Memory B cell (primary cell): ENCODE measurements around the gene ALDH3B2.
A peak's percentile ranks its signal among the peaks of the same experiment; 100 is the strongest.

ENCODE experiments used
- ATAC-seq: fragments of 150-1000 bp; cut with Tn5 transposase; 2 replicates; pipeline ENCODE4 v1.10.0; 2021; ENCODE audit warnings: low read depth, mild to moderate bottlenecking, moderate library complexity
- DNase-seq, 2 donors: peaks; one replicate each; pipeline ENCODE4 v3.0.0; 2022; ENCODE audit warnings: low spot score in 2 of 2
- H3K27ac Mint-ChIP-seq: one replicate; pipeline ENCODE4 v1.8.0; 2022; ENCODE audit warnings: mild to moderate bottlenecking, moderate library complexity, mixed read lengths
- H3K27me3 Mint-ChIP-seq: one replicate; pipeline ENCODE4 v1.8.0; 2022; ENCODE audit warnings: mixed read lengths
- H3K36me3 Mint-ChIP-seq: one replicate; pipeline ENCODE4 v1.8.0; 2022; ENCODE audit warnings: mild to moderate bottlenecking, mixed read lengths
- H3K4me1 Mint-ChIP-seq: one replicate; pipeline ENCODE4 v1.8.0; 2022; ENCODE audit warnings: mixed read lengths
- H3K4me3 Mint-ChIP-seq: one replicate; pipeline ENCODE4 v1.8.0; 2022; ENCODE audit warnings: mild to moderate bottlenecking, moderate library complexity, mixed read lengths
- H3K9me3 Mint-ChIP-seq: one replicate; pipeline ENCODE4 v1.8.0; 2022; ENCODE audit warnings: mixed read lengths

Gene ALDH3B2

DNA sequence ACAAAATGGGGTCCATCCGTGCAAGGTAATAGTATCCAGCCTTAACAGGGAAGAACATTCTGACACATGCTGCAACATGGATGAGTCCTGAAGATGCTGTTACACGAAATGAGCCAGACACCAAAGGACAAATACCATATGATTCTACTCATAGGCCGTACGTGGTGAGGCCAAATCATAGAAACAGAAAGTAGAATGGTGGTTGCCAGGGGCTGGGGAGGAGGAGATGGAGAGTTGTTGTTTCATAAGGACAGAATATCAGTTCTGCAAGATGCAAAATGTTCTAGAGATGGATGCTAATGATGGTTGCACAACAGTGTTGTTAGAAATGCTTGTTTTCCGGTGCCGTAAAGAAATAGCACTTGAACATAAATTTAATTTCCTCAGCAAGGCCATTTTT is 37.5 kb downstream of the ALDH3B2 start:
- H3K4me1 Mint-ChIP-seq, result peaks cover 9% of the 10 kb centered on the region
- no peak overlapping the region for H3K27ac Mint-ChIP-seq
- no peak for DNase-seq
- ATAC-seq, result no peak
- no peaks in the 10 kb centered on the region for H3K9me3 Mint-ChIP-seq
- no peak overlapping the region for H3K4me3 Mint-ChIP-seq
- no peaks in the 10 kb centered on the region for H3K27me3 Mint-ChIP-seq
- H3K36me3 Mint-ChIP-seq, result no peaks in the 10 kb centered on the region

DNA sequence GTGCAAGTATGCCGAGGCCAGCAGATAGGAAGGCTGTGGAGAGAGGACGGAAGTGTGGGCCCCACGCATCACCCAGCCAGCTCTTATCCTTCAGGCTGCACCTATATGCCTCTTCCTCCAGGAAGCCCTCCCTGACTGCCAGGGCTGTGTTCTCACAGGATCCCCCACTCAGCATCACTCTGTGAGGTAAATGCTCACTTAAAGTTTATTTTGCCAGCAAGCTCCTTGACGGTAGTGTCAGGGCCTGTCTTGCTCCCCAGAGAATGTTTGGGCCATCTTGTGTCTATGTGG is 39.2 kb downstream of the ALDH3B2 start:
- DNase-seq (no peak), ATAC-seq (no peak)
- Mint-ChIP-seq H3K36me3 (no peaks in the 10 kb centered on the region), H3K4me1 (peaks cover 15% of the 10 kb centered on the region), H3K9me3 (no peaks in the 10 kb centered on the region), H3K27ac (no peak overlapping the region), H3K27me3 (no peaks in the 10 kb centered on the region), H3K4me3 (no peak overlapping the region)

GRCh38 chr11:67634366-67635230 is 39.8 kb downstream of the ALDH3B2 start:
- DNase-seq, result no peak
- Mint-ChIP-seq H3K27ac (no peak overlapping the region), H3K36me3 (no peaks in the 10 kb centered on the region), H3K4me3 (no peak overlapping the region), H3K27me3 (no peaks in the 10 kb centered on the region), H3K9me3 (no peaks in the 10 kb centered on the region), H3K4me1 (peaks cover 13% of the 10 kb centered on the region)
- no peak for ATAC-seq

DNA sequence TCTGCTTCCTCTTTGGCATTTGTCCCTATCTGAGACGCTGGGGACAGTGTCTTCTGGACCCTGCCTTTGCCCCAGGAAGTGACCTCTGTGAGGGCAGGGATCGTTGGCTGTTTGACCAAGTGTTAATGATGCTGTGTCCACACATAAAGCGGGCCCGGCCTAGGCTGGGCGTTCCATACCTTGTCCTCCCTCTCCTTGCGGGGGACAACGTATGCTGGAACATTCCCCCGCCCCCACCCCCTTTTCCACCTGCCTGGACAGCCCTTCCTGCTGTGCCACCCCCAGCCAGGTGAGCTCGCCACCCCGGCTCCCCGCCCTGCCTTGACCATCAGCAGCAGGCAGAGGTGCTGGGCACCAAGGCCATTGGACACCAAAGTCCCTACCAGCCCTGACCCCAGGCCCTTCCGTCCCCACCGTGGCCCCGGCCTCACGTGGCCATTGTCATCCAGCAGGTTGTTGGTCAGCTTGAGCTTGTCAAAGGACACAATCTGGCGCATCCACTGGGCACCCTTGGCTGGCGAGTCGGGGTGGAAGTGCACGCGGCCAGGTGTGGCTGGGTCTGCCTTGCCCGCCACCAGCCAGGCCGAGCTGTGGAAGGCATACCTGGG is 40.6 kb downstream of the ALDH3B2 start:
- Mint-ChIP-seq H3K4me1 (peaks cover 16% of the 10 kb centered on the region), H3K4me3 (no peak overlapping the region), H3K27ac (no peak overlapping the region), H3K27me3 (no peaks in the 10 kb centered on the region), H3K9me3 (no peaks in the 10 kb centered on the region), H3K36me3 (no peaks in the 10 kb centered on the region)
- ATAC-seq, result no peak
- DNase-seq, result no peak

GRCh38 chr11:67632982-67633755 is 41.3 kb downstream of the ALDH3B2 start:
- DNase-seq, result no peak
- H3K9me3 Mint-ChIP-seq, result no peaks in the 10 kb centered on the region
- no peak overlapping the region for H3K4me3 Mint-ChIP-seq
- peaks cover 18% of the 10 kb centered on the region for H3K4me1 Mint-ChIP-seq
- H3K27me3 Mint-ChIP-seq, result no peaks in the 10 kb centered on the region
- no peak for ATAC-seq
- no peak overlapping the region for H3K27ac Mint-ChIP-seq
- no peaks in the 10 kb centered on the region for H3K36me3 Mint-ChIP-seq

DNA sequence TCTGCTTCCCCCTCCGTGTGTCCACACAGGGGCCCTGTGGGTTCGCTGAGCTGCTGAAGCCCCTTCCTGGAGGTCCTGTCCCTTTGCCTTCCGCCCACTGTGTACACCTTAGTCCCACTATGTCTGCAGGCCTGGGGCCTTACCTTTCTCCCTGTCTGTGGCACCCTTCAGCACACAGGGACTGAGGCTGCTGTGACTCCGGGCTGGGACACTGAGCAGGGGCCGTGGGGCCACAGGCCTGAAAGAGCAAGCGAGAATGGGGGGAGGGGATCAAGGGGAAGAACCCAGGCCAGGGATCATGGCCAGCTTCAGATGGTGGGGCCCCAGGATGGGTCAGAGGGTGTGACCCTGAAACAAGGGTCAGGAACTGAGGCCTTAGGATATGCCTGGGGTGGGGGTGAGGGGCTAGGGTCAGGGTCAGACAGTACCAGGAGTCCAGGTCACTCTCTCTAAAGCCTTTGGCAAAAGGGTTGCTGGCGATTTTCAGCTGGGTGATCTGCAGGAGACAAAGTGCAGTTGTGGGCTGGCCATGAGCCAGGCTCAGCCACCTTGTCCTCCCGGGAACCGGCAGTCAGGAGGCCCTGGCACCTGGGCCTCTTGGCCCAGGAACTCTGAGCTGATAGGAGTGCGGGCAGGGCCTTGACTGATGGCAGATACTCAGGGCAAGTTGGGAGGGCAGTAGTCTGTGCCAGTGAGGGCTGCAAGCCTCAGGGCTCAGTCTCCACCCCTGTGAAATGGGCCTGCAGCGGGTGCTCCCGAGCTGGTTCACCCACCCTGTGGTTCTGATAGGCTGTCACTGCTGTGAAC is 42.0 kb downstream of the ALDH3B2 start:
- Mint-ChIP-seq H3K9me3 (no peaks in the 10 kb centered on the region), H3K4me1 (peaks cover 17% of the 10 kb centered on the region), H3K4me3 (peak overlapping the region; percentile 6), H3K27me3 (no peaks in the 10 kb centered on the region), H3K27ac (no peak overlapping the region), H3K36me3 (no peaks in the 10 kb centered on the region)
- DNase-seq (no peak), ATAC-seq (no peak)

DNA sequence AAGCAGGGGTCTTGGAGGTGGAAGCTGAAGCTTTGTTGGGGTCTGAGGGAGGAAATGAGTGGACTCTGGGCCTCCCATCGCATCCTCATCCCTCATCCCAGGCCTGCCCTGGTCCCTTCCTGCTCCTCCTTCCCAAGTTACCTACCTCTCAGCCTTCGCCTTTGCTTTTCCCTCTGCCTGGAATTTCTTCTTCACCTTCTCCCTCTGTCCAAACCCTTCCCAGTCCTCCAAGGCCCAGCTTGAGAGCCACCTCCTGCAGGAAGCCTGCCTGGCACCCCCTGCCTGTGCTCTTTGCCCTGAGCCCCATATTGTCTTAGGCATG is 42.6 kb downstream of the ALDH3B2 start:
- H3K27me3 Mint-ChIP-seq, result no peaks in the 10 kb centered on the region

DNA sequence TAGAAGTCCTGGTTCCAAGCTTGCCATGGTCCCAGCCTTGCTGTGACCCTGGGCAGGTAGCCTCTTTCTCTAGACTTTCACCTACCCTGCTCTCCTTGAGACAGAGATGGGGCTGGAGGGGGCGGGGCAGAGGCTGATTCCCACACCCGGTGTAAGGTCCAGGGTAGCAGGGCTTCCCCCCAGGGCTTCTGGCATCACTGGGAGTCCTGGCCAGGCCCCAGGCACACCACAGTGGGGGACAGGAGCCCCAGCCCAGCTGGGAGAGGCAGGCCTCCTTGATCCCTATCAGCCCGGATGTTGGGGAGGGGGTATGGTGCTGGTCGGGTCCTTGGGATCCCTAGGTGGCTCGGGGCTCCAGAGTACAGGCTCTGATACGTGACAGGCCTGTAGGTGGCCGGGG is 43.0 kb downstream of the ALDH3B2 start:
- Mint-ChIP-seq H3K27ac (no peak overlapping the region), H3K4me3 (no peak overlapping the region), H3K36me3 (no peaks in the 10 kb centered on the region), H3K9me3 (no peaks in the 10 kb centered on the region), H3K27me3 (no peaks in the 10 kb centered on the region), H3K4me1 (peaks cover 11% of the 10 kb centered on the region)
- no peak for DNase-seq
- ATAC-seq, result no peak

More for the DNA sequence above, 42.6 kb downstream of the ALDH3B2 start:
- Mint-ChIP-seq H3K4me1 (peaks cover 11% of the 10 kb centered on the region), H3K9me3 (no peaks in the 10 kb centered on the region), H3K27ac (no peak overlapping the region), H3K36me3 (no peaks in the 10 kb centered on the region), H3K4me3 (peak overlapping the region; percentile 6)
- ATAC-seq (no peak), DNase-seq (no peak)

DNA sequence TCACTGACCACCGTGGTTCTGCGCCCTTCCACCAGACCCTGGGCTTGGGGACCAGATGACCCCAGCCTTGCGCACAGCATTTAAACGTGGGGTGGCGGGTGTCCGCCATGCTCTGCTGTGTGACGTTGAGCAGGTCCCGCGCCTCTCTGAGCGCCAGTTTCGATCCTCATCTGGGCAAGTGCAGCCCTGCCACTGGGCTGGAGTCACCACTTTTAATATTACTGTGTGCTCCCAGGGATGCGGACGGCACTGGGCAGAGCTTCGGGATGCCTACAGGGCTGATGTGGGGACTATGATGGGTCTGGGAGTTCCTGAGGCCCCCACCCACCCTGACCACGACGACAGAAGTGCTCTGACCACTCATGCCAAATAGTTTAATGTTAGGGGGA is 43.5 kb downstream of the ALDH3B2 start:
- no peaks in the 10 kb centered on the region for H3K27me3 Mint-ChIP-seq
- no peak for DNase-seq
- H3K4me1 Mint-ChIP-seq, result peaks cover 11% of the 10 kb centered on the region
- no peaks in the 10 kb centered on the region for H3K36me3 Mint-ChIP-seq
- peak overlapping the region; percentile 62 for H3K27ac Mint-ChIP-seq
- ATAC-seq, result no peak
- H3K9me3 Mint-ChIP-seq, result no peaks in the 10 kb centered on the region
- H3K4me3 Mint-ChIP-seq, result peak overlapping the region; percentile 81

DNA sequence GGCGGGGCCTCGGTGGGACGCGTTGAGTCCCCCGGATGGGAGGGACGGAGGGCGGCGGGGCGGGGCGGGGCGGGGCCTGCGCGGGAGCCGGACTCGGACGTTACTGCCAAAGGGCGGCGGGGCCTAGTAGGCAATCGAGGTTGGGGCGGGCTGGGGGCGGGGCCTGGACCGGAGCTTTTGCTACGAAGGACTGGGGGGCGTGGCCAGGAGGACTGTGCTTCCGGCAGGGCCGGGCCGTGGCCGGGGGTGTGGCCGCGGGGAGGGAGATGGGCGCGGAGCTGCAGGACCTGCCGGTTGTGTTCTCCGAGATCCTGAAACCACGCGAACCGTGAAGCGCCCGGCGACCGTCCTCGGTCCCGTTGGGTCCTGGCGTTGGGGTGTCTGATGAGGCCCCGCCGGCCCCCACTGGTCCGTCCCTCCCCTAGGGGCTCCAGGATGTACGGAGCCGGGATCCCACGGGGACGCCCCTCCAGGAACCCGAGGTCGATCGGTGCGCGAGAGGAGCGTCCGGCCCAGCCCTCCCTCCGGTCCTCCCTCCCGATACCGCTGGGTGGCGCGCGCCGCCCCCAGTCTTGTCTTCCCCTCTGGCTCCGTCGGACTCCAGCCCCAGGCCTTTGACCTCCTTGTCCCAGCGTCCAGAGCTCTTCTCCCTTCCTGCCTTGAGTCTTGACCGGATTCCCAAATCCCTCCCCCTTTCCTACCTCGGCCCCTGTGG is 44.0 kb downstream of the ALDH3B2 start:
- Mint-ChIP-seq H3K4me1 (peaks cover 11% of the 10 kb centered on the region), H3K27ac (peak overlapping the region; percentile 62), H3K36me3 (no peaks in the 10 kb centered on the region), H3K4me3 (peak overlapping the region; percentile 81), H3K27me3 (no peaks in the 10 kb centered on the region), H3K9me3 (no peaks in the 10 kb centered on the region)
- ATAC-seq, result peak; percentile 61
- peak; percentile 89 to 90 for DNase-seq

DNA sequence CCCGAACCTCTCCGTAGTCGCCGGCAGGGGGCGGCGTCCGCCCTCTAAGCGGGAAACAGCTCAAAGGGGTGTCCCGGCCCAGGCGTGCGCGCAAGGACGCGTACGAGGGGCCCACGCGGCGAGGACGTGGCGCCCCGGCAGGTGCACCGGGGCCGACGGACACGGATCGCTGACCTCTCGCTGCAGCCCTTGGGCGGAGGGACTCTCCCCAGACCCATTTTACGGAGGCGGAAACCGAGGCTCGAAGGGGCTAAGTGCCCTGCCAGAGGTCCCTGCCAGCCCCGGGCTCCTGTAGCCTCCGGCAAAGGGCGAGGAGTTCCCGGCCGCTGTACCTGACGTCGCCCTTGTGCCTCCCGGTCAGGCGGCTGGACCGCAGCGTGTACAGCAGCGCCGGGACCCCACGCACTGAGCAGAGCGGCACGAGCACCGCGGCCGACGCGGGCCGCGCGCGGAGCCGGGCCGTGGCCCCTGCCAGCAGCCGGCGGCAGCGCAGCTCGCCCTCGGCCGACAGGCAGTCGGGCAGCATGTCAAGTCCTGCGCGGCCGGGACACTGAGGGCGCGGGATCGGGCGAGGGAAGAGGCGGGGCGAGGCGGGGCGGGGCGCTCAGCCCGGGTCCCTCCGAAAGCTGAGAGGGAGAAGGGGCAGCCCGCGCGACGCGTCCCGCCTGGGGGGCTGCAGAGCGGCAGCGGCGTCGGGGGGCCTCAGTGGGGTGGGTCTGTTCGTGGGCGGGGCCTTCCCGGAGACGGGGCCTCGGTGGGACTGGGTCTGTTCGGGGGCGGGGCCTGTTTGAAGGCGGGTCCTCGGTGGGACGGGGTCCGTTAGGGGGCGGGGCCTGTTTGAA is 44.8 kb downstream of the ALDH3B2 start, which contains the start of gene NUDT8:
NUDT8 (minus strand) TSS at position 552 of the 842 bp plus-strand sequence; CDS start at position 526, 26 bp downstream.
- ATAC-seq (peak; percentile 65), DNase-seq (peak; percentile 87 to 92)
- peak within 1 kb of the TSS; percentile 62 for H3K27ac Mint-ChIP-seq
- no peaks in the 10 kb centered on the region for H3K9me3 Mint-ChIP-seq
- H3K27me3 Mint-ChIP-seq, result no peaks in the 10 kb centered on the region
- no peaks in the 10 kb centered on the region for H3K36me3 Mint-ChIP-seq
- peak within 1 kb of the TSS; percentile 81 for H3K4me3 Mint-ChIP-seq
- peaks cover 14% of the 10 kb centered on the region for H3K4me1 Mint-ChIP-seq

GRCh38 chr11:67628710-67629385 is 45.6 kb downstream of the ALDH3B2 start:
- Mint-ChIP-seq H3K4me1 (peaks cover 14% of the 10 kb centered on the region), H3K9me3 (no peaks in the 10 kb centered on the region), H3K27ac (no peak overlapping the region), H3K27me3 (no peaks in the 10 kb centered on the region), H3K4me3 (peak overlapping the region; percentile 81), H3K36me3 (no peaks in the 10 kb centered on the region)
- DNase-seq (no peak), ATAC-seq (no peak)
